H9 (cell line): Measurements from ENCODE around the gene BCAS3. TPM values are rescaled to one million over a fixed set of nuclear protein-coding genes. Genes with fewer than 3 reads are reported as not detected.

Experiments used
- DNase-seq: peaks from one replicate; pipeline ENCODE4 v3.0.0-alpha.2; 2017
- H2AFZ ChIP-seq: one replicate; pipeline ENCODE4 v1.6.1; 2013; ENCODE audit warnings: mild to moderate bottlenecking, low read length, control low read depth, moderate library complexity
- H2AK5ac ChIP-seq: 2 replicates; pipeline ENCODE4 v1.6.1; 2013; ENCODE audit warnings: low read length, control low read depth, mixed read lengths; ENCODE audit not compliant: insufficient read length
- H2BK120ac ChIP-seq: one replicate; pipeline ENCODE4 v1.6.1; 2013; ENCODE audit warnings: low read depth, mild to moderate bottlenecking, low read length, control low read depth, inconsistent platforms; ENCODE audit not compliant: poor library complexity, severe bottlenecking
- H2BK12ac ChIP-seq: 2 replicates; pipeline ENCODE4 v1.6.1; 2013; ENCODE audit warnings: low read length, control low read depth, mixed read lengths, low read depth; ENCODE audit not compliant: insufficient read length
- H2BK15ac ChIP-seq: 2 replicates; pipeline ENCODE4 v1.6.1; 2013; ENCODE audit warnings: low read depth, low read length, control low read depth
- H2BK20ac ChIP-seq: one replicate; pipeline ENCODE4 v1.6.1; 2013; ENCODE audit warnings: low read depth, mild to moderate bottlenecking, low read length, control low read depth, inconsistent platforms; ENCODE audit not compliant: poor library complexity, severe bottlenecking
- H2BK5ac ChIP-seq: 2 replicates; pipeline ENCODE4 v1.6.1; 2013; ENCODE audit warnings: low read length, control low read depth, mixed read lengths; ENCODE audit not compliant: insufficient read length
- H3K14ac ChIP-seq: 2 replicates; pipeline ENCODE4 v1.6.1; 2013; ENCODE audit warnings: low read length, control low read depth; ENCODE audit not compliant: insufficient read depth
- H3K18ac ChIP-seq: 2 replicates; pipeline ENCODE4 v1.6.1; 2013; ENCODE audit warnings: low read depth, mild to moderate bottlenecking, mixed read lengths, low read length, control low read depth; ENCODE audit not compliant: insufficient read length
- H3K23ac ChIP-seq: 2 replicates; pipeline ENCODE4 v1.6.1; 2013; ENCODE audit warnings: low read length, control low read depth, mixed read lengths, low read depth; ENCODE audit not compliant: insufficient read length
- H3K23me2 ChIP-seq: 2 replicates; pipeline ENCODE4 v1.6.1; 2013; ENCODE audit warnings: low read depth, mild to moderate bottlenecking, mixed read lengths, low read length, control low read depth; ENCODE audit not compliant: insufficient read length, poor library complexity, severe bottlenecking
- H3K27ac ChIP-seq: 2 replicates; pipeline ENCODE4 v1.5.1; 2013; ENCODE audit warnings: low read length, control low read depth, mixed read lengths, low read depth; ENCODE audit not compliant: insufficient read length
- H3K27me3 ChIP-seq: 2 replicates; pipeline ENCODE4 v1.6.1; 2013; ENCODE audit warnings: low read length, control low read depth, inconsistent platforms; ENCODE audit not compliant: insufficient read depth
- H3K4ac ChIP-seq: 2 replicates; pipeline ENCODE4 v1.6.1; 2013; ENCODE audit warnings: low read depth, mild to moderate bottlenecking, control low read depth, inconsistent platforms, low read length, moderate library complexity
- H3K4me1 ChIP-seq: 2 replicates; pipeline ENCODE4 v1.6.1; 2013; ENCODE audit warnings: low read length, control low read depth, inconsistent platforms; ENCODE audit not compliant: insufficient read depth
- H3K4me2 ChIP-seq: 2 replicates; pipeline ENCODE4 v1.6.1; 2013; ENCODE audit warnings: low read length, control low read depth, mixed read lengths; ENCODE audit not compliant: insufficient read length, insufficient read depth
- H3K56ac ChIP-seq: 2 replicates; pipeline ENCODE4 v1.6.1; 2013; ENCODE audit warnings: low read depth, mild to moderate bottlenecking, mixed read lengths, low read length, control low read depth; ENCODE audit not compliant: insufficient read length
- H3K79me1 ChIP-seq: 2 replicates; pipeline ENCODE4 v1.6.1; 2013; ENCODE audit warnings: low read depth, mild to moderate bottlenecking, moderate library complexity, low read length, control low read depth, inconsistent platforms; ENCODE audit not compliant: insufficient read depth, poor library complexity, severe bottlenecking
- H3K79me2 ChIP-seq: 2 replicates; pipeline ENCODE4 v1.6.1; 2013; ENCODE audit warnings: low read length, control low read depth, inconsistent platforms; ENCODE audit not compliant: insufficient read depth
- H3K9ac ChIP-seq: 2 replicates; pipeline ENCODE4 v1.6.1; 2013; ENCODE audit warnings: low read length, control low read depth, mixed read lengths; ENCODE audit not compliant: insufficient read length; ENCODE audit errors: extremely low read depth
- H3K9me3 ChIP-seq: one replicate; pipeline ENCODE4 v1.6.1; 2013; ENCODE audit warnings: low read depth, low read length, inconsistent platforms; ENCODE audit not compliant: control insufficient read depth
- H3T11ph ChIP-seq: one replicate; pipeline ENCODE4 v1.6.1; 2013; ENCODE audit warnings: mild to moderate bottlenecking, low read length, control low read depth, inconsistent platforms
- H4K20me1 ChIP-seq: one replicate; pipeline ENCODE4 v1.6.1; 2013; ENCODE audit not compliant: control insufficient read depth, insufficient read length, insufficient read depth
- H4K5ac ChIP-seq: 2 replicates; pipeline ENCODE4 v1.6.1; 2013; ENCODE audit warnings: low read depth, mild to moderate bottlenecking, mixed read lengths, low read length, control low read depth; ENCODE audit not compliant: insufficient read length
- H4K8ac ChIP-seq: replicated peaks from 2 replicates; pipeline ENCODE4 v1.6.1; 2013; ENCODE audit warnings: low read length, control low read depth, mixed read lengths, low read depth; ENCODE audit not compliant: insufficient read length
- H4K91ac ChIP-seq: 2 replicates; pipeline ENCODE4 v1.6.1; 2013; ENCODE audit warnings: low read depth, mild to moderate bottlenecking, moderate library complexity, mixed read lengths, low read length, control low read depth; ENCODE audit not compliant: insufficient read length
- H3K27ac Mint-ChIP-seq, 3 experiments: 2 replicates in 2 of 3; 3 replicates in 1 of 3; pipeline ENCODE4 v1.8.0; 2020 to 2021; ENCODE audit warnings: mixed read lengths in 3 of 3, mild to moderate bottlenecking in 1 of 3, moderate library complexity in 1 of 3
- H3K27me3 Mint-ChIP-seq: 2 replicates; pipeline ENCODE4 v1.8.0; 2021; ENCODE audit warnings: low read depth, mild to moderate bottlenecking, moderate library complexity, mixed read lengths
- H3K36me3 Mint-ChIP-seq, 3 experiments: 2 replicates in 2 of 3; 3 replicates in 1 of 3; pipeline ENCODE4 v1.8.0; 2020 to 2021; ENCODE audit warnings: low read depth in 3 of 3, mixed read lengths in 3 of 3; ENCODE audit not compliant: insufficient read depth in 1 of 3
- H3K4me1 Mint-ChIP-seq, 2 experiments: 2 replicates each; pipeline ENCODE4 v1.8.0; 2020; ENCODE audit warnings: mixed read lengths in 2 of 2
- H3K4me3 Mint-ChIP-seq, 2 experiments: 2 replicates in 1 of 2; 3 replicates in 1 of 2; pipeline ENCODE4 v1.8.0; 2020 to 2021; ENCODE audit warnings: mild to moderate bottlenecking in 2 of 2, mixed read lengths in 2 of 2, moderate library complexity in 1 of 2
- H3K9me3 Mint-ChIP-seq, 2 experiments: 2 replicates in 1 of 2; 3 replicates in 1 of 2; pipeline ENCODE4 v1.8.0; 2020; ENCODE audit warnings: mild to moderate bottlenecking in 2 of 2, mixed read lengths in 2 of 2, moderate library complexity in 1 of 2
- WGBS: extraction: QIAGEN DNeasy Blood & Tissue Kit; methylation state at CpG from one replicate; pipeline ENCODE4 v1.1.7; 2013; ENCODE audit warnings: missing lambda C conversion rate, low lambda C conversion rate, mixed read lengths; ENCODE audit not compliant: insufficient read length; ENCODE audit errors: extremely low coverage; 5-methylcytosine and 5-hydroxymethylcytosine counted together
- total RNA-seq: library from RNA; stranded (reverse); gene quantifications from 2 replicates; pipeline ENCODE4 v1.2.1, GENCODE V29; 2021
- TF ChIP-seq, protein P1 (sequence below): fragments of 200-600 bp; sonication (generic); conservative IDR thresholded peaks from 3 replicates; pipeline ENCODE4 v1.8.0; 2021; ENCODE audit warnings: antibody characterized with exemption, mild to moderate bottlenecking

The BCAS3 gene
- total RNA-seq, 1 experiment from 2014 or later = 22.4 TPM

DNA sequence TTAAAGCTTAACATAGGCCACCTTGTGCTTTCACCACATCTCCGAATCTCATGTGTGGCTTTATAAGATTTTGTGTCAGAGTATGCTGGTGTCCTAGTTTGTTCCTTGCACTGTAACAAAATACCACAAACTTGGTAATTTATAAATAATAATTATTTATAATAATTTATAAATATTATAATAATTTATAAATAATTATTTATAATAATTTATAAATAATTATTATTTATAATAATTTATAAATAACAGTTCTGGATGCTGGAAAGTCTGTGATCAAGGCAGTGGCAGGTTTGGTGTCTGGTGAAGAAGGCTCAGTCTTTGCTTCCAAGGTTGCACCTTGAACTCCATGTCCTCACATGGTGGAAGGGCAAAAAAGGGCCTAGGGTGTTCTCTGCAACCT lies 147.7 kb downstream of the BCAS3 start:
- no peak overlapping the region for H3K9ac ChIP-seq
- WGBS = no CpG with 5 or more reads among the region's 1 CpG
- Mint-ChIP-seq H3K27ac (no peak overlapping the region), H3K27me3 (no peaks in the 10 kb centered on the region), H3K4me1 (no peaks in the 10 kb centered on the region), H3K36me3 (no peaks in the 10 kb centered on the region), H3K4me3 (no peak overlapping the region), H3K9me3 (no peaks in the 10 kb centered on the region)
- H3K56ac ChIP-seq = no peak overlapping the region
- no peak overlapping the region for H2BK12ac ChIP-seq
- no peak overlapping the region for H3K23ac ChIP-seq
- H3K4me2 ChIP-seq = no peak overlapping the region
- H4K5ac ChIP-seq = no peak overlapping the region
- no peak overlapping the region for H3K18ac ChIP-seq
- no peak overlapping the region for H2AK5ac ChIP-seq
- H2AFZ ChIP-seq = no peak overlapping the region
- H3K14ac ChIP-seq = no peak overlapping the region
- no peaks in the 10 kb centered on the region for H3K27me3 ChIP-seq
- no peaks in the 10 kb centered on the region for H3K9me3 ChIP-seq
- no peak for DNase-seq
- no peak overlapping the region for H4K8ac ChIP-seq
- H3K27ac ChIP-seq = no peak overlapping the region
- no peak overlapping the region for H2BK120ac ChIP-seq
- H3K4ac ChIP-seq = no peak overlapping the region
- H3K23me2 ChIP-seq = no peaks in the 10 kb centered on the region
- no peaks in the 10 kb centered on the region for H3K4me1 ChIP-seq
- TF ChIP-seq, protein P1, sequence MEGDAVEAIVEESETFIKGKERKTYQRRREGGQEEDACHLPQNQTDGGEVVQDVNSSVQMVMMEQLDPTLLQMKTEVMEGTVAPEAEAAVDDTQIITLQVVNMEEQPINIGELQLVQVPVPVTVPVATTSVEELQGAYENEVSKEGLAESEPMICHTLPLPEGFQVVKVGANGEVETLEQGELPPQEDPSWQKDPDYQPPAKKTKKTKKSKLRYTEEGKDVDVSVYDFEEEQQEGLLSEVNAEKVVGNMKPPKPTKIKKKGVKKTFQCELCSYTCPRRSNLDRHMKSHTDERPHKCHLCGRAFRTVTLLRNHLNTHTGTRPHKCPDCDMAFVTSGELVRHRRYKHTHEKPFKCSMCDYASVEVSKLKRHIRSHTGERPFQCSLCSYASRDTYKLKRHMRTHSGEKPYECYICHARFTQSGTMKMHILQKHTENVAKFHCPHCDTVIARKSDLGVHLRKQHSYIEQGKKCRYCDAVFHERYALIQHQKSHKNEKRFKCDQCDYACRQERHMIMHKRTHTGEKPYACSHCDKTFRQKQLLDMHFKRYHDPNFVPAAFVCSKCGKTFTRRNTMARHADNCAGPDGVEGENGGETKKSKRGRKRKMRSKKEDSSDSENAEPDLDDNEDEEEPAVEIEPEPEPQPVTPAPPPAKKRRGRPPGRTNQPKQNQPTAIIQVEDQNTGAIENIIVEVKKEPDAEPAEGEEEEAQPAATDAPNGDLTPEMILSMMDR = no peak
- H3T11ph ChIP-seq = no peak overlapping the region
- H4K91ac ChIP-seq = no peak overlapping the region
- H3K79me2 ChIP-seq = no peaks in the 10 kb centered on the region
- no peaks in the 10 kb centered on the region for H4K20me1 ChIP-seq
- H2BK15ac ChIP-seq = no peak overlapping the region
- H2BK5ac ChIP-seq = no peak overlapping the region
- H3K79me1 ChIP-seq = no peaks in the 10 kb centered on the region
- no peak overlapping the region for H2BK20ac ChIP-seq
